Subcutaneous adipose tissue (tissue), 4 donors: ENCODE data around the gene PPARD. TPM values are rescaled to one million over a fixed set of nuclear protein-coding genes. Genes with fewer than 3 reads are reported as not detected.

Source experiments
- total RNA-seq, 4 donors: library from RNA; depleted of rRNA; stranded (reverse); fragments of >200 nt; gene quantifications; one replicate each; pipeline ENCODE4 v1.1.0, GENCODE V29; 2016
- TF ChIP-seq, protein P1 (sequence below): fragments of 450-650 bp; IDR thresholded peaks from one replicate; pipeline ENCODE4 v1.5.1; 2016; ENCODE audit warnings: low read depth, mild to moderate bottlenecking, control low read depth, antibody characterized with exemption, moderate library complexity

The PPARD gene
- total RNA-seq, 4 donors from 2014 or later: 6.1 to 17.3 (median 7.0) TPM

DNA sequence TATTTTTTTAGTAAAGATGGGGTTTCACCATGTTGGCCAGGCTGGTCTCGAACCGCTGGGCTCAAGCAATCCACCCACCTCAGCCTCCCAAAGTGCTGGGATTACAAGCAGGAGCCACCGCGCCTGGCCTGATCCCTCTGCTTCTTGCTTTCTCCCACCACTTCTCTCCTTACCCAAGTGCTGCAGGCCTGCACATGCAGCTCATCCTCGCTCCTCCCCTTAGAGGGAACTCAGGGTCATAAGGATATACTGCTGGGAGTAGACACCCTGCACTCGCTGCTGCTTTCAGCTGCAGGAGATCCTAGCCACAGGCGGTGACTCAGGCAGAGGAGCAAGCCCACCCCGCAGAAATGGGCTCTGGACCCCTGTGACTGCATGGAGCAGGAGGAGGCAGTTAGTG lies 69.7 kb downstream of the PPARD start:
- TF ChIP-seq, protein P1, sequence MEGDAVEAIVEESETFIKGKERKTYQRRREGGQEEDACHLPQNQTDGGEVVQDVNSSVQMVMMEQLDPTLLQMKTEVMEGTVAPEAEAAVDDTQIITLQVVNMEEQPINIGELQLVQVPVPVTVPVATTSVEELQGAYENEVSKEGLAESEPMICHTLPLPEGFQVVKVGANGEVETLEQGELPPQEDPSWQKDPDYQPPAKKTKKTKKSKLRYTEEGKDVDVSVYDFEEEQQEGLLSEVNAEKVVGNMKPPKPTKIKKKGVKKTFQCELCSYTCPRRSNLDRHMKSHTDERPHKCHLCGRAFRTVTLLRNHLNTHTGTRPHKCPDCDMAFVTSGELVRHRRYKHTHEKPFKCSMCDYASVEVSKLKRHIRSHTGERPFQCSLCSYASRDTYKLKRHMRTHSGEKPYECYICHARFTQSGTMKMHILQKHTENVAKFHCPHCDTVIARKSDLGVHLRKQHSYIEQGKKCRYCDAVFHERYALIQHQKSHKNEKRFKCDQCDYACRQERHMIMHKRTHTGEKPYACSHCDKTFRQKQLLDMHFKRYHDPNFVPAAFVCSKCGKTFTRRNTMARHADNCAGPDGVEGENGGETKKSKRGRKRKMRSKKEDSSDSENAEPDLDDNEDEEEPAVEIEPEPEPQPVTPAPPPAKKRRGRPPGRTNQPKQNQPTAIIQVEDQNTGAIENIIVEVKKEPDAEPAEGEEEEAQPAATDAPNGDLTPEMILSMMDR: no peak

DNA sequence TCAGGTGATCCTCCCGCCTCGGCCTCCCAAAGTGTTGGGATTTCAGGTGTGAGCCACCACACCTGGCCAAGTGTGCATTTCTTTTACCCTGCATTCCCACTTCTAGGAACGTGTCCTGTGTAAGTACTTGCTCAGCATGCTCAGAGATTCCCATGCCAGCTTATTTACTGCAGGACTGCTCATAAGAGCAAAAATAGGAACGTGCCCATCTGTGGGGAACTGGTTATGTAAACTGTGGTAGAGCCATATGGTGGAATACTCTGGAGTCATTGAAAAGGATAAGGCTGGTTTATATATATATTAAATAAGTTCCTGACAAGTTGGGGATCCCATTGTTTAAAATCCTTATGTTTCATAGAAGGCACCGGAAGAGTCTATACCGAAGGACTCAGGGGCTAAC lies 71.6 kb downstream of the PPARD start:
- TF ChIP-seq, protein P1: no peak

DNA sequence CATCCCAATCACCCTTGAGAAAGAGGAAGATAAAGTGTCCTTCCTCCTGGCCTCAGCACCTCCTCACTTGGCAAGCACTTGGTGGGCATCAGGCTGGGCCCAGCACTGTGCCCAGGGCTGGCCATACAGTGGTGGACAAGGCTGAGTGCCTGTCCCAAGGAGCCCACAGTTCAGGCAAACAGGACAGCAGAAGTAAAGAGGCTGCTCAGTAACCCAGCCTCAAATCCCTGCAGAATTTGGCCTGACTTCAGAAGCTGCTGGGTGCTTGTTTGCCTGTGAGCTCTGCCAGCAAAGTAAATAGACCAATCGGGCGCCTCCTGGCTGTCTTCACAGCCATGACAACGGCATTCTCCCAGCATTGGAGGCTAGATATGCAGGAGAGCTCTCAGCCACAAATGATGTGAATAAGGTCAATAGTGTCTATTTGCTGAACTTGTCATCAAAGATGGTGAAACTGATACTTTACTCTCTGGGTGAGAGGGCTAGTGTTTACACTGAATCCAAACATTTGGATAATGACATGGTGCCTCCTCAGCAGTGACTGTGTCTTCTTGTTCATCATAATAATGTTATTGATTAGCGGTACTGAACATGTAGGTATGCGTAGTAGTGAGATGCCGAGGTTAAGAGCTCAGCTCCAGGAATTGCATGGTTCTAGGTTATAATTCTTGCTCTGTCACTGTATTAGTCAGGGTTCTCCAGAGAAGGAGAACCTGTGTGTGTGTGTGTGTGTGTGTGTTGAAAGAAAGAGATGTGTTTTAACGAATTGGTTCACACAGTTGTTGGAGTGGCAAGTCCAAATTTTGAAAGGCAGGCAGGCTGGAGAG lies 72.9 kb downstream of the PPARD start:
- TF ChIP-seq, protein P1: no peak

DNA sequence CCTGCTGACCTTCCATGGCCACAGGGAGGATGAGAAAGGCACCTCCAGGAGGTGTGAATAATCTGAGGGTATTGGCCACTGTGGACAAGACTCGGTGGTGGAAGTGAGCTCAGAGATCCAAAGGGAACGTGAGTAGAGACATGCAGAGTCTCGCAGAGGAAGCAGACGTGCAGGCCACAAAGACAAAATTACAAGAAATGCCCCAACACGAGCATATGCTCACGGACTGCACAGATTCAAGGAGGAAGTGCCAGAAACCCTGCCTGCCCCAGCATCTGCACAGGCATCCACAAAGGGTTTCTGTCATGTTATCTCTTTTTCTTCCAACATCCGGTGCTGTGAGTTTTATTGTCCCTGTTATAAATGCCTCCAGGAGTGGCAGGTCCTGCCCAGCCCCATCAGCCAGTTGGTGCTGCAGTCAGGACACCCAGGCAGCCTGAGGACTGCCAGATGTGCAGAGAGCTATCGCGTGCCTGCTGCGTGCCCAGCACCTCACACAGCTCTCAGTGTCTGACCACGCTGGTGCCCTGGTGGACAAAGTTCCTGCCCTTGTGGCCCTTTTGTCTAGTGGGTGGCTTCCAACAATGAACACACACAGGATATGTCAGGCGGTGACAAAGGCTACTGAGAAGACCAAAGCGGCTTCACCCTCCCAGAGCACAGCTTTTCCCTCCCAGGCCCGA lies 75.8 kb downstream of the PPARD start:
- TF ChIP-seq, protein P1: no peak

DNA sequence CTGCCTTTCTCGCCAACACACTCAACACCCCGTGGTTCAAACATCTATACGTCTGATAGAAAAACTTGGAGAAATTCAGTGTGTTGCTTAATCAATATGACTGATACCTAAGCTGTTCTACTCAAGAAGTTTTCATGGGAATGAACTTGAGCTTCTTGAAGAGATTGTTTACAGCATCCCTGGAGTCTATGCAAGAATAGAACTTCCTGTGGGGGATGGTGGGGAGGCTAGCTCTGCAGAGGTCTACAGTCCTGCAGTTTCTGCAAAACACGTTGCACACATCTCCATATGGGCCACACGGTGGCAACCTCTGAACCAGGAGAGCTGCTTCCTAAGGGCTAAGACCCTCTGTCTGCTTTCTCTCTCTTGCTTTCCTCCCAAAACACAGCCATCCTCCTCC lies 77.1 kb downstream of the PPARD start:
- TF ChIP-seq, protein P1: no peak

DNA sequence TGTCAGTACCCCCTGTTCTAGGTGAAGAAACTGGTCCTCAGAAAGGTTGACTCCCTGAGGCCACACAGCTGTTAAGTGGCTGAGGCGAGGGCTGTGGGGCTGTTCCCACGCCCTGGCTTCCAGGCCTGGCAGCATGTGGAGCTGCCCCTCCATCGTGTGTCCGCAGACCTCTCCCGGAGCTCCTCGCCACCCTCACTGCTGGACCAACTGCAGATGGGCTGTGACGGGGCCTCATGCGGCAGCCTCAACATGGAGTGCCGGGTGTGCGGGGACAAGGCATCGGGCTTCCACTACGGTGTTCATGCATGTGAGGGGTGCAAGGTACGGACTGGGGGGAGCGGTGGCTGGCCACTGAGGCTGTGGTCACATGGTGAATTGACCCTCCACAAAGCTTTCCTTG lies 77.6 kb downstream of the PPARD start:
- TF ChIP-seq, protein P1: no peak

DNA sequence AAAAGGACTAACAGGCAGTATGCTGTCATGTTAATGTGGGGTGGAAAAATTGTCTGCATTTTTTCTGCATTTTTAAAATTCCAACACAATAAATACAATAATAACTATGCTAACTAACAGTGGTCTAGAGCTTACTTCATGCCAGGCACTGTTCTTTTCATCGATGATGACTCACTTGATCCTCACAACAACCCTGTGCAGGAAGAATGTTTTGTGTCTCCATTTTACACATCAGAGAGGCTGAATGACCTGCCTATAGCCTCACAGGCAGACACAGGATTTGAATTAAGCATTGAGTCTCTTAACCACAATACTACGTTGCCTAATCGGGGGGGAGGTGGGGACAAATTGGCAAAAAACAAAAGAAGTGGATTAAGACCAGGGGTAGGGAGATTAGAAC lies 82.9 kb downstream of the PPARD start:
- TF ChIP-seq, protein P1: no peak
